GM12892 (cell line): ENCODE results near the gene EXOC1L.

Source experiments
- POLR2A ChIP-seq: IDR thresholded peaks from 2 replicates; pipeline ENCODE4 v1.6.1; 2011; ENCODE audit warnings: low read depth, low read length, control low read depth
- TAF1 ChIP-seq: IDR thresholded peaks from 2 replicates; pipeline ENCODE4 v1.6.1; 2011; ENCODE audit warnings: low read depth, mild to moderate bottlenecking, control low read depth, low read length, borderline replicate concordance

- TF ChIP-seq TAF1, result no peak
- no peak for TF ChIP-seq POLR2A
Measured at GRCh38 chr4:55871299-55871800, 51.8 kb downstream of the EXOC1L start.
